ENCODE data around the gene CBX1. TPM values are rescaled to one million over a fixed set of nuclear protein-coding genes. Genes with fewer than 3 reads are reported as not detected.
"Not testable (repeated sequence)": the region's sequence is repeated elsewhere in the genome, so short reads cannot be mapped to it uniquely, and the experiment has no call there.

CBX1 gene
- total RNA-seq, 1 experiment from 2014 or later, result 64.6 TPM

DNA sequence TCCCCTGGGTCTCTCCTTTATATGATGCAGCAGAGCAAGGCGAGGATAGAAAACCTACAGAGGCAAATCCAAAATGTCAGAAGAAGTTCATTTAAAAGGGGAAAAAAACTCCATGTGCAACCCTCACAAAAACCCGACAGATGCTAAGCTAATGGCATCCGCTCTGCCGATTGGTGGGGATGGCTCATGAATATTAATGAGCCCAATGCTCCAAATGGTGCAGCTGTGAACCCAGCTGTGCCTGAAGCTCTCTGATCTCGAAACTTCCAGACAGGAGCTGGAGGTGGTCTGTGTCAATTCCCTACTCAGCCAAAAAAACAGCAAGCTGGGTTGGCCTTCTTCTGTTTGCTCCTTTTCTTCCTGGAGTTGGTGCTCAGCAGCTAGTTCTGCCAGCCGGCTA is 21.8 kb upstream of the CBX1 start:
- no peak for DNase-seq (ENCODE audit: low read depth)

DNA sequence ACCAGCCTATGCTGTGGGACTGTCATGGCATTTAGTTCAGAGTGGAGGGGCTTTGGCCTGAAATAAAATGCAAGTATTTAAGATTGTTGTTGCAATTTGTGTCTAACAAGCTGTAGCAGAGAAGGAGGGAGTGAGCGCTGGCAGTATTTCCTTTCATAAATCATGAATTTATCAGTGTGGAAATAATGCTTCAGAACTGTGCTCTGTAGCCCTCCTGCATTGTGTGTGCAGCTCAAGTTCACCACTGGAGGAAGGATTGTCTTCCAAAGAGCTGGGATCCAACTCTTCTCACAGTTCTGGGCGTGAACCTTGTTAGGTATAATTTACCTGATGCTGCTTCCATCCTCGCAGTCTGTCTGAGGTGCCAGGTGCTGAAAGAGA is 21.4 kb upstream of the CBX1 start:
- DNase-seq (ENCODE audit: low read depth), result no peak

DNA sequence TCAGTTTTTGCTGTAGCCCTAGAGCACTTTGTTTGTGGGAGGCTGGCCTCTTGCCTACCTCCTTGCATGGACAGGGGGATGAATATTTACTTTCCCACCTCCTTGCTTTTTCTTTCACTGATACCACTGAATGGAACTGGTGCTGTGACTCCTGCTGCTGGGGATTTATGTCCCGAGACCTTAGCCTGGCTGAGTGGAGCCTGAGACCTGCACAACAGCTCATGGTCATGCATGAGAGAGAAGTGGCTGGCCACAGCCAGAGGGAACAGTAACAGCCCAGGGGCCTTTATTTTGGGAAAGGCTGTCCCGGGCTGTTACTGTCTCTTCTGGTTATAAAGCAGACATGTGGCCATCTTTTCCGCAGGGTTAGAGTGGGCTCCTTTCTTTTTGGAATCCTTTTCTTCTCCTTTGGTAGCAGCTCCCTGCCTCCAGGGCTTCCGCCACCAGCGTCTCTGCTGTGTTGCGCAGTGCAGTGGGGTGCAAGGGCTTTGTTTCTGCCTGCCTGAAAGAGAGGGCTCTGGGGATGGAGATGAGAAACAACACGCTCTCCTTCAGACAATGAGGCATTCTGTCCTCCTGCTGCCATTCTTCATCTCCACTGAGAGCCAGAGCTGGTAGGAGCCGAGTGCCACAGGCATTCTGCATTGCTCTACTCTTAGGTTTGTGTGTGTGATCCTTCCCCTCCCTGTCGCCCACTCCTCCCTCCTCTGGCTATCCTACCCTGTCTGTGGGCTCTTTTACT is 20.8 kb upstream of the CBX1 start:
- DNase-seq (ENCODE audit: low read depth), result no peak

DNA sequence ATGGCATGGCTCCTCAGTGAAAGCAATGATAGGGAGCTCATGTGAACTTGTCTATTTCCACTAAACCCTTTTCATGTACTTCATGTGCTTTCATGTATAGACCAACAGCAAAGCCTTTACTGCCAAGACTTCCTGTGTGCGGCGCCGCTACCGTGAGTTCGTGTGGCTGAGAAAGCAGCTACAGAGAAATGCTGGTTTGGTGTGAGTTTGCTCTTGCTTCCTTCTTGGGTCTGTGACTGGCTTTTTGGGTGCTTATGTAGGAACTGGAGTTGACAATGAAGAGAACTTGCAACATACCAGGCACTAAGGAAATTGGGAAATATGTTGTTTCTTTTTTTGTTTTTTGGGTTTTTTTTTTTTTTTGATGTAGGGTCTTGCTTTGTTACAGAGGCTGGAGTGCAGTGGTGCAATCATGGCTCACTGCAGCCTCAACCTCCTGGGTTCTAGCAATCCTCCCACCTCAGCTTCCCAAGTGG is 12.0 kb upstream of the CBX1 start:
- no peak for DNase-seq (ENCODE audit: low read depth)

DNA sequence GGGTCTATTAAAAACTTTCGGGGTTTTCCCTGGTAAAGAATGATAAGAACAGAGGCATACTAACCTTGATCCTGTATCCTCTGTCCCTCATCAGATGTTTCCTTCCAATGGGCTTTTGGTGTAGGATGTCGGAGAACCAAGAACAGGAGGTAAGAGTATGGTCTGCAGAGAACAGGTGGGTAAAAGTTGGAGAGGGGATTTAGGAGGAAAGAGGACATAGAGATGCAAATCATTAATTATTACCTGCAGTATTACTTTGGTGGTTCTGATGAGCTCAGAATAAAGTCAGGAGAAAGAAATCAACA is 10.6 kb upstream of the CBX1 start:
- DNase-seq (ENCODE audit: low read depth), result no peak

DNA sequence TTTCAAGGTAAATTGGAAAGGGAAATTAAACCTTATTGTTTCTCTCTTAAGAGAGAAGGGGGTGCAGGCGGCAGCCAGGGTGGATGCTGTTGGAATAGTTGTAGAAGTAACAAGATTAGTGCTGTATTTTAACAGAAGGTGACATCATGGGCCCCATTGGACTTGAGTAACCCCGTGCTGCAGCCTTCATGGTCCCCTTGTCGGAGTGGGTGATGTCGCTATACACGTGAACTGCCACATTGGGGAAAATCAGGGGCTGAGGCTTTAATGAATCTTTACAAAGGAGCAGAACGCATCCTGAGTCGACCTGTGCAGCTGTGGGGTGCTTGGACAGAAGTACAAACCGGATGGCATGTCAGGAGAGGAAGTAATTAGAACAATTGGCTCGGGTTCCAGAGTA is 9.5 kb upstream of the CBX1 start:
- no peak for DNase-seq (ENCODE audit: low read depth)

DNA sequence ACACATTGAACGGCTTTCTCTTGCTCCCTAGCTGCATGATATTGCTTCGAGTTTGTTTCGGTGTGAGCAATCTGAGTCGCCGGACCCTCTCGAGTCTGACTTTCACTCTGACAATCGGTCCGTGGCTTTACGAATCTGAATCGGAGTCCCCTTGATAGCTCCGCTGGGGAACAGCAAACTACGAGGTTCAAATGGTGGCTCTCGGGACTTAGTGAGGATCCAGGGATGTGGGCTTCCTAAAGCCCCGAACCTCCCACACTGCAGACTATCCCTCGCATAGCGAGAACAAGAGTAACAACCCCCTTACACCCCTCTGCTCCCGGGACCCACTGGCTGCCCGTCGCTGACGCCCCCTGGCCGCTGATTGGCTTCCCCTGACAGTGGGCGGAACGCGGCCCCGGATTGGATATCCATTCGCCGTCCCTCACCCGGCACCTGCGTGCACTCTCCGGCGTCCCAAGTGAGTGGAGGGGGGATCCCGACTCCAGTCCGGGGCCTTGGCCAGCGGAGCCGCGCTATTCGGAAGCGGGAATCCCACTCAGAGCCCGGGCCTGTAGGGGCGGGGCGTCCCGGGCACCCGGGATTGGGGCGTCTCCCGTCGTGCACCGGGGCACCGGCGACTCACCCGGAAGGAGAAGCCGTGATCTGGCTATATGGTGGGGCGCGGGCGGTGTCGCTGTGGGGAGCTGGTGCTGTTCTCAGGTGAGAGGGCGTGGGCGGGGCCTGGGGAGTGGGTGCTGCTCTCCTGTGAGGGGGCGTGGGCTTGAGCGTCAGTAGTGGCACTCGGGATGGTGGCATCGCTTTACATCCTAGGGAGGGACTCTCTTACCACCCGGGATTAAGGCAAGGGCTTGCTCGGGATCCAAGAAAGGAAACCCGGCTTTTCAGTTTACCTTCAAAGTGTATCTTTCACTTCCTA is 6.1 kb upstream of the CBX1 start, which contains the start of gene SNX11:
TSS of gene SNX11 (plus strand) at position 630 of the 919 bp plus-strand sequence. CDS start 4,278 bp downstream, outside the sequence.
- DNase-seq (ENCODE audit: low read depth), result peak; percentile 85

DNA sequence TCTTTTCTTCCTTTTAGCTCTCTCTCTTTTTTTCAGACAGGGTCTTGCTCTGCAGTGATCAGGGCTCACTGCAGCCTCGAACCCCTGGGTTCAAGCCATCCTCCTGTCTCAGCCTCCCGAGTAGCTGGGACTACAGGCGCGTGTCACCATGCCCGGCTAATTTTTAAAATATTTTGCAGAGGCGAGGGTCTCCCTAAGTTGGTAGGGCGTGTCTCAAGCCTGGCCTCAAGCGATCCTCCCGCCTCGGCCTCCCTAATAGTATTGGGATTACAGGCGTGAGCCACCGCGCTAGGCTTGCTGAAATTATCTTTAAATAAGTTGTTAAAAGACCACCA is 5.5 kb upstream of the CBX1 start:
- DNase-seq (ENCODE audit: low read depth), result no peak

DNA sequence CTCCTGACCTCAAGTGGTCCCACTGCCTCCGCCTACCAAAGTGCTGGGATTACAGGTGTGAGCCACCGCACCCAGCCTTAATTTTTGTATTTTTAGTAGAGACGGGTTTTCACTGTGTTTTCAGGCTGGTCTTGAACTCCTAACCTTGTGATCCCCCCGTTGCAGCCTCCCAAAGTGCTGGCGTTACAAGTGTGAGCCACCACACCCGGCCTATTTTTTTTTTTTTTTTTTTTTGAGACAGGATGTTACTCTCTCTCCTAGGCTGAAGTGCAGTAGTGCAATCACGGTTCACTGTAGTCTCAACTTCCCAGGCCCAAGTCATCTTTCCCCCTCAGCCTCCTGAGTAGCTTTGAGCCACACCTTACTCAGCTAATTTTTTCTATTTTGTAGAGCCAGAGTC is 3.2 kb upstream of the CBX1 start:
- DNase-seq (ENCODE audit: low read depth), result no peak

DNA sequence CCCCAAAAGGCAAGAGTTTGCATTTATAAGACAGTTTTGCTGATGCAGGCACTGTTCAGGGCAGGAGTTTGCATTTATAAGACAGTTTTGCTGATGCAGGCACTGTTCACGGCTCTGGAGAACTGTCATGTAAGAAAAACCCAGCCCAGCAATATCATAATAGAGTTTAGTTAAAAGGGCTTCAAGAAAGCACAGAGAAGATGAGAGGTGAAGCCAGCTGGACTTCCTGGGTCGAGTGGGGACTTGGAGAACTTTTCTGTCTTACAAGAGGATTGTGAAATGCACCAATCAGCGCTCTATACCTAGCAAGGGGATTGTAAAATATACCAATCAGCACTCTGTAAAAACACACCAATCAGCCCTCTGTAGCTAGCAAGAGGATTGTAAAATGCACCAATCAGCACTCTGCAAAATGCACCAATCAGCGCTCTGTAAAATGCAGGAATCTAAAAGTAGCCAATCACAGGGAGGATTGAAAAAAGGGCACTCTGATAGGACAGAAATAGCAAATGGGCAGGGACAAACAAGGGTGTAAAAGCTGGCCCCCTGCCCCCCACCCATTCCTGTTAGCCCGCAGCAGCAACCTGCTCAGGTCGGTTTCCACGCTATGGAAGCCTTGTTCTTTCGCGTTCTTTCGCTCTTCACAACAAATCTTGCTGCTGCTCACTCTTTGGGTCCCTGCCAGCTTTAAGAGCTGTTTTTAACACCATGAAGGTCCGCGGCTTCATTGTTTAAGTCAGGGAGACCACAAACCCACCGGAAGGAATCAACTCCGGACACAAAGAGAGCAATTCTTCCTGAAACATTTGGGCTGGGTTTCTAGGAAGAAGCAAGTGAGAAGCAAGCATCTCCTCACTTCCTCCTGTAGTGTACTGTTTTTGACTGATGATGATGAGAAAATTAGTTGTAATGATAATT is 1.8 kb upstream of the CBX1 start:
- no peak for DNase-seq (ENCODE audit: low read depth)

DNA sequence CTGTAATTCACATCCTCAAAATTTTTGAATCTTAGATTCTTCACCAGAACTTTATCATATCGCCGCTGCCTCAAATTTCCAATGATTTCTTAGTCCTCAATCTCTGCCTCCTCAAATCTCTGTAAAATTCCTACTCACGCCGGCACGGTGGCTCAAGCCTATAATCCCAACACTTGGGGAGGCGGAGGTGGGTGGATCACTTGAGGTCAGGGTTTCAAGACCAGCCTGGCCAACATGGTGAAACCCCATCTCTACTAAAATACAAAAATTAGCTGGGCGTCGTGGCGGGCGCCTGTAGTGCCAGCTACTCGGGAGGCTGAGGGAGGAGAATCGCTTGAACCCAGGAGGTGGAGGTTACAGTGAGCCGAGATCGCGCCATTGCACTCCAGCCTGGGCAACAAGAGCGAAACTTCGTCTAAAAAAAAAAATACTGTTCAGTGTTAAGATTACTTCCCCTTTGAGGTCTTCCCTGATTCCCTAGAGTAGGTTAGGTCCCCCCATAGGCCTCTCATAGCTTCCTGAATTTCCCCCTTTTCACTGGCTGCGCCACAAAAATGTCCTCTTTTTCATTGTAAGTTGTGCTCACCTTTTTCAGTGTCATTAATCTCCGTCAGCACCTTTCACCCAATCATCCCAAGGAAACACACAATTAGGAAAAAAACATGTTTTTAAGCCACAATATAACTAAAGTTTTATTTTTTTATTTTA is 919 bp upstream of the CBX1 start:
- DNase-seq (ENCODE audit: low read depth), result no peak

DNA sequence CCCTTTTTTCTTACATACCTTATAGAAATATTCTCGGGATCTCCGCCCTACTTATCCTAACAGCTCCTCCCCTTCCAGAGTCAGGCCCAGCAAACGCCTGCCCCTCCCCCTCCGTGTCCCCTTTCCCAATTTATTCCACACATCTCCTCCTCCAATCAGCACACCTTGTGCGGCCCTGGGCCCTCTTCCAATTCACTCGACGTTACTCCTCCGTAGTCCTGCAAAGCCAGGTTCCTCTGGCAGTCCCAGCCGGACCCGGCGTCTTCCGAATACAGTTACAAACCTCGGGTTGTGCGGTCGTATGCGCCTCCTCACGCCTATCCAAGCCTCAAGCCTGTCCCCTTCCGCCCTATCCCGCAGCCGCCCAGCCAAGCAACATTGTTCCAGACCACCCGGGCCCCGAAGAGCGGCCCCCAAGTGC is 677 bp downstream of the CBX1 start:
- no peak for DNase-seq (ENCODE audit: low read depth)

DNA sequence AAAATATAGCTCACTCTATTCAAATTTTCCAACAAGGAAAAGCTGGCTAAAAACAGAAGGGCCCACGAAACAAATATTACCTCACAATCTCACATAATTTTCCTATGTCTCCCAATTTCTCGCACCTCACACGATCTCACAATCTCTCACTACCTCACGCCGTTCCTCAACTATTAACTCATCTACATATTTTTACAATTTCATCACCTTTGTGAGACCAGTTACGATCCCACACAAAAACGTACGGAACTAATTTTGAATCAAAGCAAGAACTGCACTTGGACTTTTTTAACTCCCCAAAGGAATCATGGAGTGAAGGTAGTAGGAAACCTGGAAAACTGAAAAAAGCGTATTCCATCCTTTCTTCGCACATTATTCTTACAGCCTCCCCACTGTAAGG is 1.1 kb downstream of the CBX1 start:
- no peak for DNase-seq (ENCODE audit: low read depth)

DNA sequence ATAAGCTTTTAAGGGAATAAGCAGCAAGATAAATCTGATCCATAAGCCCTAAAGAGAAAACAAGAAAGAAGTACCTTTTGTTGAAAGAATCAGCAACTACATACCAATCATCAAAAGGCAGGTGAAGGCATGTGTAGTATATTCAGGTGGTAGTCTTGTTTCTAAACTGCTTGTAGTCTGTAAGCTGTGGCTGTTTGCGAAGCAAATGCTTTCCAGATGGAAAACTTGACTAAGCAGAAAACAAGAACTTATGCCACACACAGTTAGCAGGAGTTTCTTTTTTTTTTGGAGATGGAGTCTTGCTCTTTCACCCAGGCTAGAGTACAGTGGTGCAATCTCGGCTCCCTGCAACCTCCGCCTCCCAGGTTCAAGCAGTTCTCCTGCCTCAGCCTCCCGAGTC is 5.7 kb downstream of the CBX1 start:
- DNase-seq (ENCODE audit: low read depth), result no peak

DNA sequence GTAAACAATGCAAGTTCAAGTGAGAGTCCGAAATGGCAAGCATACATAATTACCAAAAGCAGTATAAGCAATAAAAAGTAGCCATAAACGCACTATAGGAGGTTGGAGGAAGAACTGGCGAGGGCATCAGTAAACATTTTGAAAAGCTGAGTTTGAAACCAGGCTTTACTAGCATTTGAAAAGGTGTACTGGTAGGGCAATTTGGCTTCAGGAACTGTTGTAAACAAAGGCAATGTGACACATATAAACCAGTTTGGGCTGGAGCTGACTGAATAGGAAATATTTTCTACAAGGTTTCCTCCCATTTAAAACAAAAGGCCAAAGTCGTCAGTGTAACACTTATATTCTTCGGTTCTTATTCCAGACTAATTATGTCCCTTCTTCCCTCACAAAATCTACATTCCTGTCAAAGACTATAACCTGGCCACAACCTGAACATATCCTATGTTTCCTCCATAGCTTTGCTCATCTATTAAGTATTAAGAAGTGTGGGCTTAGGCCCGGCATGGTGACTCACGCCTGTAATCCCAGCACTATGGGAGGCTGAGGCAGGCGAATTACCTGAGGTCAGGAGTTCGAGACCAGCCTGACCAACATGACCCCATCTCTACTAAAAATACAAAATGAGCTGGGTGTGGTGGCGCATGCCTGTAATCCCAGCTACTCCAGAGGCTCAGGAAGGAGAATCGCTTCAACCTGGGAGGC is 7.8 kb downstream of the CBX1 start:
- DNase-seq (ENCODE audit: low read depth), result no peak

DNA sequence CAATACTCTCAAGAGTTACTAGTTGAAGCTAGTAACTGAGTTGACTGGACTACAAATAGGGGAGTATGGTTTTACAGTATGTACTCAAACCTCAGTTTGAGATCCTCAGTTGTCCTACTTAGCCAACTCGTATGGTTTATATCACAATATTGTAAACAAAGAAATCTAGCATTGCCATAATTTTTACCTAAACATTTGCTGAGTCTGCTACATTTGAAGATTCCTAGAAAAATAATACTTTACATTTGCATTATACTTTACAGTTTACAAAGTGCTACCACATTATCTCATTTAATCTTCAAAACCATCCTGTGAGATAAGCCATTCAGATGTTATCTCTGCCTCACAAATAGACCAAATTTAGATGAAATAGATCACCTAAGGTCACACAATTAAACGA is 16.3 kb downstream of the CBX1 start:
- no peak for DNase-seq (ENCODE audit: low read depth)

DNA sequence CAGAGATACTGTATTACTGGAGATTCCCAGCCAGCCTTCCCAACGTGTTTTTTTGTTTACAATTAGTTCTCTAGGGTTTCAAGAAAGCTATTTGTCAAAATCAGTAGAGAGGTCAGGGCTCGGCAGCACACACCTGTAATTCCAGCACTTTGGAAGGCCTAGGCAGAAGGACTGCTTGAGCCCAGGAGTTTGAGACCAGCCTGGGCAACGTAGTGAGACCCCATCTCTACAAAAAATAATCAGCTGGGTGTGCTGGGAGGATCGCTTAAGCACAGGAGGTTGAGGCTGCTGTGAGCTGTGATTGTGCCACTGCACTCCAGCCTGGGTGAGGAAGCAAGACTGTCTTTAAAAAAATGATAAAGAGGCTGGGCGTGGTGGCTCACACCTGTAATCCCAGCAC is 19.4 kb downstream of the CBX1 start:
- DNase-seq (ENCODE audit: low read depth), result no peak

DNA sequence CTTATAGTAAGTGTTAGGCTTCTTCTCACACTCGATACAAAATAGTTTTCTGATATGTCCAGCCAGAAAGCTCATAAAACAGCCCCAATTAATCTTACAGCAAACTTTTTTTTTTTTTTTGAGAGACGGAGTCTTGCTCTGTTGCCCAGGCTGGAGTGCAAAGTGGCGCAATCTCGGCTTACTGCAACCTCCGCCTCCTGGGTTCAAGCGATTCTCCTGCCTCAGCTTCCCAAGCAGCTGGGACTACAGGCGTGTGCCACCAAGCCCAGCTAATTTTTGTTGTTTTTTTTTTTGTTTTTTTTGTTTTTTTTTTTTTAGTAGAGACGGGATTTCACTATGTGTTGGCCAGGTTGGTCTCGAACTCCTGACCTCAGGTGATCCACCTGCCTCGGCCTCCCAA is 24.1 kb downstream of the CBX1 start:
- not testable (repeated sequence) for DNase-seq (ENCODE audit: low read depth)

DNA sequence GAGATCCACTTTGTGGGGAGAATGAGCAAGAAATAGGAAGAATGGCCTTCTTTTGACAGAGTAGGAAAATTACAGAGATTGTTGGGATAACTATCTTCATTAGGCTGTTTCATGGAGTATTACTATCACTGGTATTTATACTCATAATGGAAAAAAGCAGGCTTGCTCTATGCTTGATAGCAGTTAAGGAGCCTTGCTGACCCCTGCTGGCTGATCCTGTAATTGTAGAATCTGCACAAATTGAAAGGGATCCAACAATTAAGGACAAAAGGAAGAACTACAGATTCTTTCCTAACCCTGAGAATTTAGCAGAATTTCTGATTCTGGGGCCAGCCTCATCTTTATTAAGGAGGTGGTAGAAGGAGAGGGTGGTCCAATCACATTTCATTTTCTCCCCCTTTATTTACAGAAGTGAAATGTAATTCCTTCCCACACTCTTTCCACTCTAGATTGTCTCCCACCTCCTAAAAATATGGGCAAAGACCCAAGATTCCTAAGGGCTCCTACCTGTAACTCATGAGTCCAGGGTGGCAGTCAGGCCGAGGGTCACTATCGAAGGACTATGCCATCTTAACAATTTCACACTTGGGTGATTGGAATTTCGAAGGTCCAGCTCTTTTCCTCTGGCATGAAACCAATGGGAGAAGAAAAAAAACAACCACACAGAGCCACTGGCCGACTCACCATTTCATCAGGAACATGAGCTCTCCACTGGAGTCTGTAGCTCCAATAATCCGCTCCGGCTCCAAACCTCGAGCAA is 26.8 kb downstream of the CBX1 start:
- peak; percentile 70 for DNase-seq (ENCODE audit: low read depth)

DNA sequence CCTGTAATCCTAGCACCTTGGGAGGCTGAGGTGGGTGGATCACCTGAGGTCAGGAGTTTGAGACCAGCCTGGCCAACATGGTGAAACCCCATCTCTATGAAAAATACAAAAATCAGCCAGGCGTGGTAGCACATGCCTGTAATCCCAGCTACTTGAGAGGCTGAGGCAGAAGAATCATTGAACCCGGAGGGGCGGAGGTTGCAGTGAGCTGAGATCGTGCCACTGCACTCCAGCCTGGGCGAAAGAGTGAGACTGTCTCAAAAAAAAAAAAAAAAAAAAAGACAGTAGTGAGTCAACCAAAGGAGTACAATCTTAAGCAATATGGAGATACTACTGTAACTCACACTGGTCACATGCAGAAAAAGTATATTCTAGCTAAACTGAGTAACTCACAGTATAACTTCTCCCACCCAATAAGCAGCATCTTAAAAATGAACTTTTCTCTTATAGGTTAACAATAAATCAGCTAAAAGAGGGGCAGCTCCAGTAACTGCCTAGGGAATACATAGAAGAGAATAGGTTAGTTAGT is 27.6 kb downstream of the CBX1 start:
- DNase-seq (ENCODE audit: low read depth), result not testable (repeated sequence)

Data from RPMI7951 (cell line).